G401.6 (cell line): ENCODE data around the gene ANKRD33B.
"Not testable (repeated sequence)": the region's sequence is repeated elsewhere in the genome, so short reads cannot be mapped to it uniquely, and the experiment has no call there.

Source experiments
- FAIRE-seq: peaks from 2 replicates; lab custom pipeline; 2012; peaks lifted over from hg19 to GRCh38; lab: Jason Lieb, UNC

Gene ANKRD33B

GRCh38 chr5:10595293-10595671 lies 31.4 kb downstream of the ANKRD33B start:
- no peak for FAIRE-seq

GRCh38 chr5:10595672-10596309 lies 31.9 kb downstream of the ANKRD33B start:
- no peak for FAIRE-seq

DNA sequence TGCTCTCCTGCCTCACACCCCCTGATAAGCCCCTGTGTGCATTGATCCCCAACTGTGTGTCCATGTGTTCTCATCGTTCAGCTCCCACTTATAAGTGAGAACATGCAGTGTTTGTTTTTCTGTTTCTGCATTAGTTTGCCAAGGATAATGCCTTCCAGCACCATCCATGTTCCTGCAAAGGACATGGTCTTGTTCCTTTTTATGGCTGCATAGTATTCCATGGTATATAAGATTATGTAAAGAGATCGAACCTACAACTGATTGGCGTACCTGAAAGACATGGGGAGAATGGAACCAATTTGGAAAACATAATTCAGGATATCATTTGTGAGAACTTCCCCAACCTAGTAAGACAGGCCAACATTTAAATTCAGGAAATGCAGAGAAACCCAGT lies 32.4 kb downstream of the ANKRD33B start:
- FAIRE-seq: no peak

DNA sequence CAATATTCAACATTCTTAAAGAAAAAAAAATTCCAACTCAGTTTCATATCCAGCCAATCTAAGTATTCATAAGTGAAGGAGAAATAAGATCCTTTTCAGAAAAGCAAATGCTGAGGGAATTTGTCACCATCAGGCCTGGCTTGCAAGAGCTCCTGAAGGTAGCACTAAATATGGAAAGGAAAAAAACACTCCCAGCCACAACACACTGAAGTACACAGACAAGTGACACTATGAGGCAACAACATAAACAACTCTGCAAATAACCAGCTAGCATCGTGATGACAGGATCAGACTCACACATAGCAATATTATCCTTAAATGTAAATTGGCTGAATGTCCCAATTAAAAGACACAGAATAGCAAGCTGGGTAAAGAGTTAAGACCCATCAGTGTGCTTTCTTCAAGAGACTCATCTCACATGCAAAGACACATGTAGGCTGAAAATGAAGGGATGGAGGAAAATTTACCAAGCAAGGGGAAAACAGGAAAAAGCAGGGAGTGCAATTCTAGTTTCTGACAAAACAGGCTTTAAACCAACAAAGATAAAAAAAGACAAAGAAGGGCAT lies 33.1 kb downstream of the ANKRD33B start:
- no peak for FAIRE-seq

GRCh38 chr5:10599113-10599512 lies 35.2 kb downstream of the ANKRD33B start:
- FAIRE-seq: no peak

GRCh38 chr5:10599862-10600284 lies 36.0 kb downstream of the ANKRD33B start:
- FAIRE-seq: no peak

DNA sequence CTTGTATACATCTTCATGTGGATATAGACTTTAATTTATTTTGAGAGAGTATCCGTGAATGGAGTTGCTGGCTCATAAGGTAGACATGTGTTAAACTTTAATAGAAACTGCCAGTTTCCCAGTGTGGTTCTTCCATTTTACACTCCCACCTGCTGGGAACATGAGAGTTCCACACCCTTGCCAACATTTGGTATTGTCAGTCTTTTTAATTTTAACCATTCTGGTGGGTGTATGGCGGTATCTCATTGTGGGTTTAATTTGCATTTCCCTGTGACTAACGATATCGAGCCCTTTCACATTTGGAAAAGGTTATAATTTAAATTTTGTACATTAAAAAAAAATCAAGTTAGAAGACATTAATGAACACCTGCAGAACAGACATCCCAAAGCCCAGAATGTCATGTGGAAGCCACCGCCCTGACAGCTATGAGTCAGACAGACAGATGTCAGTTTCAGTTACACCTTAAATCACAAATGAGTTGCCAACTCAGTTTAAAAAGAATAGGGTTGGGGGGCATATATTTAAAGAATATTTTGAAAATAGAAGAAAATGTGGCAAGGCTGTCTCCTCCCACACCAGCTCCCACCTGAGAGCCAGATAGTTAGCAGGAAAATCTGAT lies 36.9 kb downstream of the ANKRD33B start:
- no peak for FAIRE-seq

- no peak for FAIRE-seq
Measured at GRCh38 chr5:10601246-10602030, 37.6 kb downstream of the ANKRD33B start.

- no peak for FAIRE-seq
Measured at GRCh38 chr5:10602031-10602806, 38.3 kb downstream of the ANKRD33B start.

GRCh38 chr5:10604975-10605374 lies 41.1 kb downstream of the ANKRD33B start:
- FAIRE-seq: no peak

GRCh38 chr5:10606632-10607022 lies 42.8 kb downstream of the ANKRD33B start:
- not testable (repeated sequence) for FAIRE-seq

- FAIRE-seq: no peak
Measured at GRCh38 chr5:10607023-10607665, 43.3 kb downstream of the ANKRD33B start.

DNA sequence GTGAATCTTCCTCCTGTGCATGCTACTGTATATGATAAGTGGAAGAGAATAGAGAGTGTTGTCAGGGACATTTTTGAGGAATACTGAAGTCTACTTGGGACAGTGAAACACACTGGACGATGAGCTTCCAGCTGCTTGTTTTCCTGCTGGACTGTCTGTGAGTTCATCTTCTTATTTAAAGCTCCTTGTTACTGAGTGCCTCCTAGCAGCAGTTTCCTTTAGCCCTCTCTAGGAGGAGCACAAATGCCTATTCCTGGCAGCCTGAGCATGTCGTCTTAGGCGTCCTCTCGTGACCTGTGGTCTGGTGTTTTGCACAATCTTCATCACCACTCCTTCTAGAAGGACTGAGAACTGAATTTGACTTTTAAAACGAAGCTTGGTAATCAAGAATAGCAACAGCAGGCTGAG lies 43.8 kb downstream of the ANKRD33B start:
- FAIRE-seq: no peak

DNA sequence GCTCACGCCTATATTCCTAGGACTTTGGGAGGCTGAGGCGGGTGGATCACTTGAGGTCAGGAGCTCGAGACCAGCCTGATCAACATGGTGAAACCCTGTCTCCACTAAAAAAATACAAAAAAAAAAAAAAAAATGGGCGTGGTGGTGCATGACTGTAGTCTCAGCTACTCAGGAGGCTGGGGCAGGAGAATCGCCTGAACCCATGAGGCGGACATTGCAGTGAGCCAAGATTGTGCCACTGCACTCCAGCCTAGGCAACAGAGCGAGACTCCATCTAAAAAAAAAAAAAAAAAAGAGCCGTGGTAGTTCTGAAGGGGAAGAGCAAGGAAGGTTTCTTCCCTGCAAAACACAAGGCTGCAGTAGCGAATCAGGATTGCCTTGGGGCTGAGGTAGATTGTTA lies 44.2 kb downstream of the ANKRD33B start:
- not testable (repeated sequence) for FAIRE-seq

- FAIRE-seq: no peak
Measured at GRCh38 chr5:10610058-10610457, 46.2 kb downstream of the ANKRD33B start.

GRCh38 chr5:10611290-10611689 lies 47.4 kb downstream of the ANKRD33B start:
- FAIRE-seq: no peak

- no peak for FAIRE-seq
Measured at GRCh38 chr5:10612251-10612650, 48.4 kb downstream of the ANKRD33B start.

GRCh38 chr5:10615693-10616092 lies 51.8 kb downstream of the ANKRD33B start:
- no peak for FAIRE-seq

DNA sequence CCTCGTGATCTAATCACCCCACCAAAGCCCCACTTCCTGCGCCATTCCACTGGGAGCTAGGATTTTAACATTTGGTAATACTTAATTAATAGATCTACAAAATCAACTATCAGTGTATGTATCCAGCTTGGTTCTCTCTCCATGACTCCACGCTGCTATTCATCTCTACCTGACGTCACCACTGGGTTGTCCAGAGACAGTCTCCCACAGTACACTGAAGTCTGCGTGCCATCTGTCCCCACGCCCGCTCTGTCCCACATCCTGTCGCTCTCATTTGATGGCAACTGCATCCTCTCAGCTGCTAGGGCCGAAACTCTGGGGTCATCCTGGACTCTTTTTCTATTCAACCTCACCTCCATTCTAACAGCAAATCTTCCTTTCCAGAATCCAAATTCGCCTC lies 53.2 kb downstream of the ANKRD33B start:
- no peak for FAIRE-seq

DNA sequence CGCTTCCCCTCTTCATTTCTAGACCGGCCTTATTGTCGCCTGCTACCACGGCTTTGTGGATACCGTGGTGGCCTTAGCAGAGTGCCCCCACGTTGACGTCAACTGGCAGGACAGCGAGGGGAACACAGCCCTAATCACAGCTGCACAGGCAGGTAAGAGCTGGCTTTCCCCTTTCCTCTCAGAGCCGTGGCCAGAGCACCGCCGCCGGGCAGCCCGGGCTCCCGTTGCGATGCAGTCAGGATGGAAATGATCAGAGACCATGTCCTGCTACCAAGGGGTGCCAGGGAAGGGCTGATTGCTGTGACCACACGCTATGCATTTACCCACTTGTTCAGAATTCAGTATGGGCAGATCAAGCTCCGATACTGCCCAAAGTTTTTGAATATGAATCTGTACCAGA lies 54.4 kb downstream of the ANKRD33B start:
- FAIRE-seq: no peak

DNA sequence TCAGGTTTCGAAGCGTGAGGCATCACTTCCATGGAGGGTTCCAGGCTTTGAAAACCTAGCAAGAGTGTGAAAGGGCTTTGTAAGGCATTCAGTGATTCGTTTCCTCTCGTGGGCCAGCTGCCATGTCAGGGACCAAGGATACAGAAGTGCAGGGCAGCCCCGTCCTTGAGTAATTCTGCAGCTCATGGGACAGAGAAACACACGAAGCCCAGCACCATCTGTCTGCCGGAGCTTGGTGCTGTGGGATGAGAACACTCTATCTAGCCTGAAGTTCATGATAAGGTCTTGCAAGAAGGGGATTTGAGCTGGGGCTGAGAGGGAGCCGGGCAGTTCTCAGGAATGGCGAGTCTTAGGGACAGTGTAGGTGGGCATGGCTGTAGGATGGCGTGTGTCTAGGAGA lies 55.8 kb downstream of the ANKRD33B start:
- no peak for FAIRE-seq

DNA sequence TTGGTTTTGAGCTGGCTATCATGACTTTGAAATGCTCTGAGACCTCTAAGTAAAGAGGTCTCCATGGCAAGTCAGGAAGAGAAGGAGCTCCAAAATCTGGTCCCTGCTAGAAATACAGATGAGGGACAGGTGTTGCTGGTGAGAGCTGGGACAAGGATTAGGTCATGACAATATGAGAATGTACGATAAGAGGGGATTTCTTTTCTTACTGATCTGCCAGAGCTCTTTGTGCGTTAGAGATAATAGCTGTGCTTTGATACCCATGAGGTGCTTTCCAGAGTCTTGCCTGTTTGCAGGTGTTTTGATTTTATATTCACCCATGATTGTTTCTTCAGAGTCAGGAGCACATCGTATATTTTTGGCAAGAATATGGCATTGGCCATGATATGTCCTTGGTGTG lies 56.5 kb downstream of the ANKRD33B start:
- no peak for FAIRE-seq
